Measurements from ENCODE around the gene EPS8L3. TPM values are rescaled to one million over a fixed set of nuclear protein-coding genes. Genes with fewer than 3 reads are reported as not detected.

The EPS8L3 gene
- 0.41 TPM for total RNA-seq

DNA sequence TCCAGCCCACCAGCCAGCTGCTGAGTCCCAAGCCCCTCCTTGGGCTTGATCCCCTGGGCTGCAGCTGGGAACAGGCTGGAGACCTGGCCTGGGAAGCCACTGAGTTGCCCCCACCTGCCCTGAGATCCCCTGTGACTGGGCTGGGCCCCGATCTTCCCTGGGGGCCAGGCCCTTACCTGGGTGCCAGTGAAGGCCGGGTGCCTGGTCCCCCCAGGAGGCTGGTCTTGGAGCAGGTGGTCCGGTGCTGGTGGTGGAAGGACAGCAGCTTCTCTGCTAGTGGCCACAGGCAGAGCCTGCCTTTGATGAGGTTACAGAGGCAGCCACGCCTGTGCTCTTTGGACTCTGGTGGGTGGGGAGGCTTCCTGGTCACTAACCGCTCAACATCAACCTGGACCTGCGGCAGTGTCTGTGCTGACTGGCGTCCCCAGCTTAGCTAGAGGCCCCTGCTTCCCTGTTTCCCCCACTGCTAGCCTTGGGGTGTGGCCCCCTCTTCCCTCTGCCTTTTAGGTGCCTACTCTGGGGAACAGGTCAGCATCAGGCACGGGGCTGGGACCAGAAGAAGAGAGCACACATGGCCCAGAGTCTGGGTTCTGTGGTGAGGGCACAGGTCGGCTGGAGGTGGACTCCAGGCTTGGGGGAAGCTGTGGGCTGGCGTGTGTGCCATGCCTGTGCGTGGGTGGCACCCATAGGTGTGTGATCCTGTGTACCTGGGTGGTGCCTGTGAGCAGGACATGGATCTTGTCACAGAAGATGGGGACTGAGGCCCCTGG, at the start of gene EPS8L3:
TSS of gene EPS8L3 (minus strand) at position 278 of the 770 bp plus-strand sequence. CDS start 2,174 bp downstream, outside the sequence.

GRCh38 chr1:109740615-109741373, 22.9 kb downstream of the EPS8L3 start, which contains the start of gene GSTM3:
GSTM3 (minus strand) TSS chr1:109741038; CDS start chr1:109740287, 751 bp downstream.

DNA sequence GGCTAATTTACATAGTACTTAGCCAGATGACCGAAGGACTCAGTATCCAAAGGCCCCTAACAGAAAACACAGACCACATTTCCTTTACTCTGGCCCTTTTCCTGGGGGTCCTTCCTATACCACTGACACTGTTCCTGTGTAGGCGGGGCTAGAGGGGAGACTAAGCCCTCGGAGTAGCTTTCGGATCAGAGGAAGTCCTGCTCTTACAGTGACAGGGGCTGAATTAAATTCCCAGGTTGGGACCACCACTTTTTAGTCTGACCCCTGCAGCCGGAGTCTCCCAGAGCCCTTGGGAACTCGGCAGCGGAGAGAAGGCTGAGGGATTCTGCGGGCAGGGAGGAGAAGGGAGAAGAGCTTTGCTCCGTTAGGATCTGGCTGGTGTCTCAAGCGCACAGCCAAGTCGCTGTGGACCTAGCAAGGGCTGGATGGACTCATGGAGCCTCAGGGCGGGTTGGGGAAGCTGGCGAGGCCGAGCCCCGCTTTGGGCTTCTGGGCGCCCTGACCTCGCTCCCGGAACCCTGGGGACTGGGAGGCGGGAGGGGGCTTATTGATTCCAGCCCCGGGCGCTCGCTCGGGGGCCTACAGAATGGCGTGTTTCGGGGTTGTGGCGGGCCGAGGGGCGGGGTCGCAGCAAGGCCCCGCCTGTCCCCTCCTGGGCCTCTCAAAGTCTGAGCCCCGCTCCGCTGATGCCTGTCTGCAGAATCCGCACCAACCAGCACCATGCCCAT, 52.0 kb downstream of the EPS8L3 start, which contains the start of gene GSTM5:
TSS of gene GSTM5 (plus strand) at position 659 of the 728 bp plus-strand sequence. CDS start at position 721, 62 bp downstream.

Other genes starting within 250 kb of the EPS8L3 start
- 0.35 TPM for gene GPR61, start 224.1 kb downstream of the EPS8L3 start, total RNA-seq
- gene GNAI3, start 215.3 kb downstream of the EPS8L3 start, total RNA-seq, result 8.3 TPM
- gene GNAT2, start 144.3 kb downstream of the EPS8L3 start, total RNA-seq, result not detected
- 66.7 TPM for gene AMPD2, start 144.1 kb downstream of the EPS8L3 start, total RNA-seq
- 33.1 TPM for gene GSTM4, start 107.8 kb downstream of the EPS8L3 start, total RNA-seq
- gene GSTM2, start 95.9 kb downstream of the EPS8L3 start, total RNA-seq, result 102 TPM
- not detected for gene GSTM1, start 76.1 kb downstream of the EPS8L3 start, total RNA-seq
- gene GSTM5, start 51.7 kb downstream of the EPS8L3 start, total RNA-seq, result 16.5 TPM
- 175 TPM for gene GSTM3, start 22.9 kb downstream of the EPS8L3 start, total RNA-seq
- gene CSF1, start 146.9 kb upstream of the EPS8L3 start, total RNA-seq, result 20.1 TPM
- 83.3 TPM for gene AHCYL1, start 220.8 kb upstream of the EPS8L3 start, total RNA-seq